ENCODE results near the gene NINJ1.

Gene NINJ1

DNA sequence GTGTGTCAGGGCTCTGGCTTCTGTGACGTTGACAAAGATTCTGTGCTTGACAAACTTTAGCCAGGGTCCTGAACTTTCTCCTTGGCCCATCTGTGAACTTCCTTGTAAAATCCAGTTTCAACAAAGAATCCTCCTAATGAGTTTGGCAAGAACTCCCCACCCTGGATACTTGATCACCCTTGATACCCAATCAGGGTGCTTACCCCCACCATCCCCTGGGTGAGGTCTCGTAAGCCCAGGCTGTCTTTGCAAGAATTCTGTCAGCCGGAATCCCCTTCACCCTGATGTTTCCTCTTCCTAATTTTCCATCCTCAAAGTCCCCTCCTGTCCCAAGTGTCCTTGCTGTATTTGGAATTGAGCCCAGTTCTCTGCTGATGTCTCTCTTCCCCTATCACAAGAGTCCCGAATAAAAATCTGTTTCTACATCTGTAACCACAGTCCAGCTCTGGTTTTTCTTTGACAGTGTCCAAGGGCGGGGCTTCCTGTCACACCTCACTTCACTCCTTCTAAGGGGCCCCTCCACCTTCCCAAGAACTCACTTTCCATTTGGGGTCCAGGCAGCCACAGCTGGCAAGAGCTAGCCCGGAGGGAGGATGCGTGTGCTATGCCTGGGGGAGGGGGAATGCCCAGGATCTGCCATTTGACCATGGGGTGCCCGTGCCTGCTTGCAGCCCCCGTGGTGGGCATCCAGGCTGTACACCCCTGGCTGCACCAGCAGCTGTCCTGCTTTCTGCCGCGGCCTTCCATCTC lies 40.7 kb downstream of the NINJ1 start:
- no peak for DNase-seq (ENCODE audit: low read depth, low spot score)
- no peaks in the 10 kb centered on the region; the same call in 1 of the 2 replicates for H3K4me1 ChIP-seq (ENCODE audit: control insufficient read depth, insufficient read depth, low read length)
- no peak overlapping the region for H3K27ac ChIP-seq (ENCODE audit: low read length)

GRCh38 chr9:93092251-93092991 lies 41.6 kb downstream of the NINJ1 start:
- no CpG with 5 or more reads among the region's 7 CpGs for WGBS (ENCODE audit: insufficient coverage, insufficient read length)
- H3K36me3 ChIP-seq (ENCODE audit: control insufficient read depth, insufficient read depth, low read length) = no peaks in the 10 kb centered on the region
- DNase-seq (ENCODE audit: low read depth, low spot score) = no peak
- H3K9me3 ChIP-seq (ENCODE audit: control insufficient read depth, insufficient read depth, low read length) = no peaks in the 10 kb centered on the region
- no peak overlapping the region for H3K4me3 ChIP-seq (ENCODE audit: low read length)
- no peak overlapping the region for H3K27ac ChIP-seq (ENCODE audit: low read length)
- no peaks in the 10 kb centered on the region; the same call in 1 of the 2 replicates for H3K4me1 ChIP-seq (ENCODE audit: control insufficient read depth, insufficient read depth, low read length)
- H3K27me3 ChIP-seq (ENCODE audit: control insufficient read depth, insufficient read depth, low read length) = no peaks in the 10 kb centered on the region

More for the DNA sequence above, 40.7 kb downstream of the NINJ1 start:
- H3K9me3 ChIP-seq (ENCODE audit: control insufficient read depth, insufficient read depth, low read length) = no peaks in the 10 kb centered on the region
- H3K36me3 ChIP-seq (ENCODE audit: control insufficient read depth, insufficient read depth, low read length) = no peaks in the 10 kb centered on the region
- no peak overlapping the region for H3K4me3 ChIP-seq (ENCODE audit: low read length)
- no CpG with 5 or more reads among the region's 11 CpGs for WGBS (ENCODE audit: insufficient coverage, insufficient read length)
- H3K27me3 ChIP-seq (ENCODE audit: control insufficient read depth, insufficient read depth, low read length) = no peaks in the 10 kb centered on the region

GRCh38 chr9:93091453-93092081 lies 42.5 kb downstream of the NINJ1 start:
- no CpG with 5 or more reads among the region's 3 CpGs for WGBS (ENCODE audit: insufficient coverage, insufficient read length)
- H3K27me3 ChIP-seq (ENCODE audit: control insufficient read depth, insufficient read depth, low read length) = no peaks in the 10 kb centered on the region
- H3K36me3 ChIP-seq (ENCODE audit: control insufficient read depth, insufficient read depth, low read length) = no peaks in the 10 kb centered on the region
- DNase-seq (ENCODE audit: low read depth, low spot score) = no peak
- no peaks in the 10 kb centered on the region for H3K9me3 ChIP-seq (ENCODE audit: control insufficient read depth, insufficient read depth, low read length)
- no peaks in the 10 kb centered on the region; the same call in 1 of the 2 replicates for H3K4me1 ChIP-seq (ENCODE audit: control insufficient read depth, insufficient read depth, low read length)
- H3K4me3 ChIP-seq (ENCODE audit: low read length) = no peak overlapping the region
- H3K27ac ChIP-seq (ENCODE audit: low read length) = no peak overlapping the region

DNA sequence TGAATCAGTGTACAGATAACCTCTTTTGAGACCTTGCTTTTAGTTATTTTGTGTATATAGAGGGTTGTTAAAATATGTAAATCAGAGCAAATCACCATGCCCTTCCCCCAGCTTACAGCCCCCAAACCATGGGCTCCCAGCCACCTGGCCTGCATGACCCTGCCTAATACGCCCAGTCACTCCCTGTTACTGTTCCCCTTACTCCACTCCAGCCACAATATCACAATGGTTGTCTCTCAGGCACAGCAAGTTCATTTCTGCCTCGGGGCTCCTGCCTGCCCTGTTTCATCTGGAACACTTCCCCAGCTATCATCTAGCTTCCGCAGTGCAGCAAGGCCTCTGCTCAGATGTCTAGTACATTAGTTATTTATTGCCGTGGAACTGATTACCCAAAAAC lies 43.0 kb downstream of the NINJ1 start:
- Histone ChIP-seq H3K9me3 (ENCODE audit: control insufficient read depth, insufficient read depth, low read length) (no peaks in the 10 kb centered on the region), H3K4me3 (ENCODE audit: low read length) (no peak overlapping the region), H3K27ac (ENCODE audit: low read length) (no peak overlapping the region), H3K4me1 (ENCODE audit: control insufficient read depth, insufficient read depth, low read length) (no peaks in the 10 kb centered on the region; the same call in 1 of the 2 replicates), H3K36me3 (ENCODE audit: control insufficient read depth, insufficient read depth, low read length) (no peaks in the 10 kb centered on the region), H3K27me3 (ENCODE audit: control insufficient read depth, insufficient read depth, low read length) (no peaks in the 10 kb centered on the region)
- no peak for DNase-seq (ENCODE audit: low read depth, low spot score)
- WGBS (ENCODE audit: insufficient coverage, insufficient read length) = no CpG with 5 or more reads among the region's 4 CpGs

GRCh38 chr9:93090091-93090655 lies 43.9 kb downstream of the NINJ1 start:
- Histone ChIP-seq H3K27ac (ENCODE audit: low read length) (no peak overlapping the region), H3K36me3 (ENCODE audit: control insufficient read depth, insufficient read depth, low read length) (no peaks in the 10 kb centered on the region), H3K4me3 (ENCODE audit: low read length) (no peak overlapping the region), H3K27me3 (ENCODE audit: control insufficient read depth, insufficient read depth, low read length) (no peaks in the 10 kb centered on the region), H3K9me3 (ENCODE audit: control insufficient read depth, insufficient read depth, low read length) (no peaks in the 10 kb centered on the region; the same call in 1 of the 2 replicates), H3K4me1 (ENCODE audit: control insufficient read depth, insufficient read depth, low read length) (no peaks in the 10 kb centered on the region; the same call in 1 of the 2 replicates)
- no CpG with 5 or more reads among the region's 8 CpGs for WGBS (ENCODE audit: insufficient coverage, insufficient read length)
- DNase-seq (ENCODE audit: low read depth, low spot score) = no peak

- Histone ChIP-seq H3K9me3 (ENCODE audit: control insufficient read depth, insufficient read depth, low read length) (no peaks in the 10 kb centered on the region; the same call in 1 of the 2 replicates), H3K4me3 (ENCODE audit: low read length) (no peak overlapping the region), H3K36me3 (ENCODE audit: control insufficient read depth, insufficient read depth, low read length) (no peaks in the 10 kb centered on the region), H3K27me3 (ENCODE audit: control insufficient read depth, insufficient read depth, low read length) (no peaks in the 10 kb centered on the region), H3K27ac (ENCODE audit: low read length) (no peak overlapping the region), H3K4me1 (ENCODE audit: control insufficient read depth, insufficient read depth, low read length) (no peaks in the 10 kb centered on the region)
- no CpG with 5 or more reads among the region's 12 CpGs for WGBS (ENCODE audit: insufficient coverage, insufficient read length)
- DNase-seq (ENCODE audit: low read depth, low spot score) = no peak
Measured at GRCh38 chr9:93089481-93089991, 44.5 kb downstream of the NINJ1 start.

DNA sequence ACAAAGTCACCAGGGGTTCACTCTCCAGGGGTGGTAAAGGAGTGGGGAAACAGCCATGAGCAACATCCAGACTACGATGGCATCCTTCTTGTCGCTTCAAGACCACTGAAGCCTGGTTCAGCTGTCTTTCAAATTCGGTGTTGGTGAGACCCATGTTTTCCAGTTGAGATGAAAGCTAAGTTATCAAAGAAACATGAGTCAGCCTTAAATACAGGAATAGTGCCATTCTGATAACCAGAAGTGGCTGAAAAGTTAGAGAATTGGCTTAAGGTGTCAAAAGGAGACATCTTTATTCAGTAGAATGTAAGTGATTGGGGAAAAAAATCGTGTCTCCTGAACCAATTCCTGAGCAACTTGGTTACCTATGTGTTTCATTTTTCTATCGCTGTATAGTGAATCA lies 45.0 kb downstream of the NINJ1 start:
- no CpG with 5 or more reads among the region's 5 CpGs for WGBS (ENCODE audit: insufficient coverage, insufficient read length)
- DNase-seq (ENCODE audit: low read depth, low spot score) = no peak
- no peaks in the 10 kb centered on the region for H3K27me3 ChIP-seq (ENCODE audit: control insufficient read depth, insufficient read depth, low read length)
- no peaks in the 10 kb centered on the region; the same call in 1 of the 2 replicates for H3K9me3 ChIP-seq (ENCODE audit: control insufficient read depth, insufficient read depth, low read length)
- H3K36me3 ChIP-seq (ENCODE audit: control insufficient read depth, insufficient read depth, low read length) = no peaks in the 10 kb centered on the region
- no peak overlapping the region for H3K27ac ChIP-seq (ENCODE audit: low read length)
- H3K4me3 ChIP-seq (ENCODE audit: low read length) = no peak overlapping the region
- no peaks in the 10 kb centered on the region for H3K4me1 ChIP-seq (ENCODE audit: control insufficient read depth, insufficient read depth, low read length)

DNA sequence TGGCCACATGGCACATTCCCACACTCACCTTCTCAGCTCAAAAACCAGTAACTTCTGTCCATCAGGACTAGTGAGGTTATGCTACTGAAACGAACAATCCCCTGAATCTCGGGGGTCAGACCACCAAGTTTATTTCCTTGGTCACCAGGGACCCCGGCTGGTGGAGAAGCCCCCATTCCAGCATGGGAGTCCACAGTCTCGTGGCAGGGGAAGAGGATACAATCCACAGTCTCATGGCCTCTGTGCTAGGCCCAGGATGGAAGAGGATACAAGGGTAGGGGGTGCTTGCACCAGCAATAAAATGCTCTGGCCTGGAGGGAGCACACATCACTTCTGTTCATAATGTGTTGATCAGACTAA lies 45.4 kb downstream of the NINJ1 start:
- H3K4me3 ChIP-seq (ENCODE audit: low read length) = no peak overlapping the region
- no peaks in the 10 kb centered on the region for H3K27me3 ChIP-seq (ENCODE audit: control insufficient read depth, insufficient read depth, low read length)
- no CpG with 5 or more reads among the region's 4 CpGs for WGBS (ENCODE audit: insufficient coverage, insufficient read length)
- no peaks in the 10 kb centered on the region; the same call in 1 of the 2 replicates for H3K9me3 ChIP-seq (ENCODE audit: control insufficient read depth, insufficient read depth, low read length)
- no peaks in the 10 kb centered on the region for H3K36me3 ChIP-seq (ENCODE audit: control insufficient read depth, insufficient read depth, low read length)
- no peaks in the 10 kb centered on the region for H3K4me1 ChIP-seq (ENCODE audit: control insufficient read depth, insufficient read depth, low read length)
- H3K27ac ChIP-seq (ENCODE audit: low read length) = no peak overlapping the region
- no peak for DNase-seq (ENCODE audit: low read depth, low spot score)

DNA sequence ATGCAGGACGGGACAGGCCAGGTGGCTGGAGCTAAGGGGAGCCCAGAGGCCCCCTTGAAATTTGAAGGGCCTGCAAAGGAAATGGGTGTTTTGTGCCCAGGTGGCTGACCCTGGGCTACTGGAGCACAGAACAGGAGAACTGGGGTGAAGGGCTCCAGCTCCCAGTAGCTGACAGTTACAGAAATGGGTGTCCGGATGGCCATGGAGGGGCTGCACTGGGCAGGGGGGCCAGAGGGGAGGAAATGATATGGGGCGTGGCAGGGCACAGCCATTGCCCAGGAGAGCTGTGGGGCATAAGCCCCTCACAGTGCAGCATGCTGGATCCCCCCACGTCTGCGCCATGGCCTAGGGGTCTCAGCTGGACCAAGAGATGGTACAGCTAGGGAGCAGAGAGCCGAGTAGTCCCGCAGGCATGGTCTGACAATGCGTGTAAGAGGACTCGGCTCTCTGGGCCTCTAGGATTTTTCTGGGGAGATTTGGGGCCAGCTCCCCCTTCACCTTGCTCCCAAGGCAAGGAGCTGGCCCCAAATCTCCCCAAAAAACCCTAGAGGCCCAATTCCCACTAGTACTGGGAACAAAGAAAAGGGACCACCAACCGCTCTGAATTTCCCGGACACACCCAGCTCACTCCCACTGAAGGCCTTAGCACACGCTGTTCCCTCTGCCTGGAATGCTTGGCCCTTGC lies 45.9 kb downstream of the NINJ1 start:
- Histone ChIP-seq H3K36me3 (ENCODE audit: control insufficient read depth, insufficient read depth, low read length) (no peaks in the 10 kb centered on the region), H3K4me1 (ENCODE audit: control insufficient read depth, insufficient read depth, low read length) (no peaks in the 10 kb centered on the region), H3K27ac (ENCODE audit: low read length) (no peak overlapping the region), H3K9me3 (ENCODE audit: control insufficient read depth, insufficient read depth, low read length) (no peaks in the 10 kb centered on the region; the same call in 1 of the 2 replicates), H3K4me3 (ENCODE audit: low read length) (no peak overlapping the region; the same call in 1 of the 2 replicates), H3K27me3 (ENCODE audit: control insufficient read depth, insufficient read depth, low read length) (no peaks in the 10 kb centered on the region)
- no peak for DNase-seq (ENCODE audit: low read depth, low spot score)
- WGBS (ENCODE audit: insufficient coverage, insufficient read length) = no CpG with 5 or more reads among the region's 12 CpGs

All from iPS DF 6.9 (cell line).